DMS114 treated with DMSO at 0.1 percent for 48 hours (cell line): ENCODE data around the gene SULT1C2.
"Not testable (repeated sequence)": the region's sequence is repeated elsewhere in the genome, so short reads cannot be mapped to it uniquely, and the experiment has no call there.

Source experiments
- DNase-seq: peaks from one replicate; lab custom pipeline; 2025; ENCODE audit not compliant: unreplicated experiment; lab: John Stamatoyannopoulos, UW

SULT1C2 gene

GRCh38 chr2:108348816-108349570, 60.3 kb downstream of the SULT1C2 start:
- DNase-seq: no peak

DNA sequence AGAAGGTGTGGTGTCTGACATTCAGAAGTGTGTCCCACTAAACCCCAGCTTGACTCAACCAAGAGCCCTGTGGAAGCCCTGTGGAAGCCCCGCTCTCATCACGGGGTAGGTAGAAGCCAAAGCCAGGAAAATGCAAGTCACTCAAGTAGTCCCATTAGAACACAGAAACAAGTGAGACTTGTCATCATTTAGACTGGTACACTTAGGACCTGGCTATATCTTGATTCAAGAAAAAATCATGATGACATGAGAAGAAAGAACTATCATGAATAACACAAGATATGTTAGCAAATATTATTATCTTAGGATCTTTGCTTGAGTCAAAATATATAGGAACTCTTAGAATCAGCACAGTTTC, 60.9 kb downstream of the SULT1C2 start:
- no peak for DNase-seq

GRCh38 chr2:108351889-108352288, 63.2 kb downstream of the SULT1C2 start:
- DNase-seq: no peak

DNA sequence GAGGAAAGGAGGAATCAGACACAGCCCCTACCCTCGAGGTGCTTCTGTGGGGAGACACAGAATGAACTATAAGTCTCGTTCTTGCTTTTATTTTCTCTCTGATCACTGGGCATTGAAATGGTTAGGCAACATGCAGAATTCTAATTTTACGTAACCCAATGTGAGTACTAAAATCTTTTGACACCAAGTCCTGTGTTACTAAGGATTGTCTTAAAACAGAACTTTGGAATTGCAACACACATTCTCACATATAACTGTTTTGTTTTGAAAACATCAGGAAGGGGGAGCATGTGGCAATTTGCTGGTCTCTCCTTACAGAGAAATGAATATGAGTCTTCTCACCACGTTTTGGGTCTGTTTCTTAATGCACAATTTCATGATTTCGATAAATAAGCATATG, 65.4 kb downstream of the SULT1C2 start:
- DNase-seq: no peak

DNA sequence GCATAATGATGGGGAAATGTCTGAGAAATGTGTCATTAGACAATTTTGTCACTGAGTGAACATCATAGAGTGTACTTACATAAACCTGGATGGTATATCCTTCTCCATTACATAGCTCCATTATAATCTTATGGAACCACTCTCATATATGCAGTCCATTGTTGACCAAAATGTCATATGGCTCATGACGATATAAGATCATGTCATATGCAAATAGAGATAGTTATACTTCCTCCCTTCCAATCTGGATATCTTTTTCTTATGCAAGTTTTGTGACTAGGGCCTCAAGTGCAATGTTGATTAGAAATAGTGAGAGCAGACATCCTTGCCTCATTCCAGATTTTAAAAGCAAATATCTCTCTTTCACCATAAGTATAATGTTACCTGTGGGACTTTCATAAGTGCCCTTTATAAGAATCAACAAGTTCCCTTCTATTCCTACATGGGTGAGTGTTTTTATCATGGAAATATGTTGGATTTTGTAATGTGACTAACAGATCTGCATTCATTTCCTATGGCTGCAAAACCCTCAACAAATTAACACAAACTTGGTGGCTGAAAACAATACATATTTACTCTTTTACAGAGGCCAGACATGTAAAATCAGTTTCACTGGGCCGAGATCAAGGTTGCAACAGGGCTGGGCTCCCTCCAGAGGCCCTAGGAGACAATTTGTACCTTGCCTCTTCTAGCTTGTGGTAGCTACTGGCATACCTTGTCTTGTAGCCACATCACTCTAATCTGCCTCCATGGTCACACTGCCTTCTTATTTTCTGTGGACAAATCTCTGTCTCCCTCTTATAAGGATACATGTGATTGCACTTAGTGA, 67.4 kb downstream of the SULT1C2 start:
- DNase-seq: no peak

DNA sequence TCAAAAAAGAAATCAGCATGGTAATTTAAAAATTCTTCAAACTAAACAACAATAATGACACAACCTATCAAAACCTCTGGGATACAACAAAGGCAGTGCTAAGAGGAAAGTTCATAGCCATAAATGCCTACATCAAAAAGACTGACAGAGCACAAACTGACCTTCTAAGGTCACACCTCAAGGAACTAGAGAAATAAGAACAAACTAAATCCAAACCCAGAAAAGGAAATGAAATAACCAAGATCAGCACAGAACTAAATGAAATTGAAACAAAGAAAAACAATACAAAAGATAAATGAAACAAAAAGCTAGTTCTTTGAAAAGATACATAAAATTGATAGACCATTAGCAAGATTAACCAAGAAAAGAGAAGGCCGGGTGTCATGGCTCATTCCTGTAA, 70.6 kb downstream of the SULT1C2 start:
- not testable (repeated sequence) for DNase-seq
